ENCODE results near the gene PELI1.
"Not testable (repeated sequence)": the region's sequence is repeated elsewhere in the genome, so short reads cannot be mapped to it uniquely, and the experiment has no call there.

The PELI1 gene

DNA sequence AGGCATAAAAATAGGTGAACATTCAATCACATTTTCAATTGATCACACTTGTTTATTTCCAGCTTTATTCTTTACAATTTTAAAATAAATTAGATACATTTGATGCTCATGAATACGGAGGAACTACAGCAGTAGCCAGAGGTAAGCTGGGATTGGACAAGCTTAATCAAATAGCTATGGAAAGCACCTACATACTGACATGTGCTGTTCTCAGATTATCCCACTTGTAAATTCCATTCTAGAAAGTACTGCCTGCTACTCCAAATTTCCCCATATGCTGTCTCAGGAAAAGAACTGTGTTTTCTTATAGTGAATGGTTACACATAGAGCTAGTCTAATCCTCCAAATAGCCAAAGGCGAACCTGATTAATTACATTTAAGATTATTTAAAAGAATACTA is 24.2 kb downstream of the PELI1 start:
- no peak for DNase-seq

DNA sequence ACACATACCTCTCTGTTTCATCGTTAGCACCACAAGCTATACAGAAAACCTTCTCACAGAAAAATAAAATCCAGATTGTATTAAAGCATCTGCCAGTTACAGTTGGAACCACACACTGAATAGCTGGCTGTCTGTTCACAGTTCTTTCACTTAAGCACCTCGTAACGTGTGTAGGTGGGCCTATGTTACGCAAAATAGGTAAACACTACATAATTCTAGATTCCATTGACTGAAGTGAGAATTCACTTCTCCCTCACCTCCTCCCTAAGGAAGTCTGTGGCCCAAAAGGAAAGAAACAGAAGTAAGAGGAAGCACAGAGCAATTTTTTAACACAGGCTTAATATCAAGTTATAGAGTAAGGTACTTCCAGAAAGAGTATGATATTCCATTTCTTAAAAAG is 24.9 kb downstream of the PELI1 start:
- DNase-seq = no peak

DNA sequence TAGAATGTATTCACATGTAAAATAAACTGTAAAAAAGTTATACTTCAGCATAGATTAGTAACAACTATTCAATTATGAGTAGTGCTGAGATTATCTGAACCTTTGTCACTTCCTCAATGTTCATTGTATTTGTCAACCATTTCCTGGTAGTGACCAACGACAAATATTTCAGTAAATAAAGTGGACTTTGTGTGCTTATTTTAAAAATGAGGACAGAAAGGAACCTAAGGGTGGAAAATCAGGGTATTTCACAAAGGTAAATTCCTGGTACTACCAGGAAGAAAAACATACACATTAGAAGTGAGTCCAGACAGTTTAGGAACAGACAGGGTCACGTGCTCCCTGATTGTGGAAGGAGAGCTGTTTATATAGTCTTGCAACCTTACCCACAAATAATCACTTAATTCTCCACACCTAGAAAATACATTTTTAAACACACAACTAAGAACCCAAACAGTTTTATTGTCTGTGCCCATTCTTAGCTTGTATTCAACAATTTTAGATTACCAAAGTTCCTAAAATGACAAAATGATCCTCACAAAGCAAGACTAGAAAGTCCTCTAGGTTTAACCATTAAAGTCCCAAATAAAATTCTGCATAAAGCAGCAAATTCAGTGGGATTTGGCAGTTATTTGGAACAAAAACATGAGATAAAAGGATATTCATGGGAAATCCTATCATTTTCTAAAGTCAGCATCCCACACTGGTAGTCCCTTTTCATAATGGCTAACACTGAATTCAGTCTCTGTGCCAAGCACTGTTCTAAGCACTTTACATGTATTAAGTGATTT is 28.2 kb downstream of the PELI1 start:
- DNase-seq = no peak

DNA sequence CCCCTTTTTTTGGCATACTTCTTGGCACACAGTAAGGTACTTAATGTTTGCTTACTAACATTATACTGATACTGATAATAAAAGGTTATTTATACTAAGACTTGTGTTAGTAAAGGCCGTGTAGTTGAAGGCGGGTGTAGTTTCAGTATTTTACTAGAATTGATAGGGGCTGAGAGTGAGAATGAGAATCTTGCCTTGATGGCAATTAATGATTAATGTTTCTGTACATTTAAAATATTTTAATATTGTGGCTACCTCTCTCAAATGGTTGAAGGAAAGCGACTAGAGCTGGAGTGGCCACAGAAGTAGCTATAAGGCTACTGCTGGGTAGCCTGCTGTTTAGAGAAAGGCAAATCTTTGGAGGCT is 29.3 kb downstream of the PELI1 start:
- DNase-seq = no peak

DNA sequence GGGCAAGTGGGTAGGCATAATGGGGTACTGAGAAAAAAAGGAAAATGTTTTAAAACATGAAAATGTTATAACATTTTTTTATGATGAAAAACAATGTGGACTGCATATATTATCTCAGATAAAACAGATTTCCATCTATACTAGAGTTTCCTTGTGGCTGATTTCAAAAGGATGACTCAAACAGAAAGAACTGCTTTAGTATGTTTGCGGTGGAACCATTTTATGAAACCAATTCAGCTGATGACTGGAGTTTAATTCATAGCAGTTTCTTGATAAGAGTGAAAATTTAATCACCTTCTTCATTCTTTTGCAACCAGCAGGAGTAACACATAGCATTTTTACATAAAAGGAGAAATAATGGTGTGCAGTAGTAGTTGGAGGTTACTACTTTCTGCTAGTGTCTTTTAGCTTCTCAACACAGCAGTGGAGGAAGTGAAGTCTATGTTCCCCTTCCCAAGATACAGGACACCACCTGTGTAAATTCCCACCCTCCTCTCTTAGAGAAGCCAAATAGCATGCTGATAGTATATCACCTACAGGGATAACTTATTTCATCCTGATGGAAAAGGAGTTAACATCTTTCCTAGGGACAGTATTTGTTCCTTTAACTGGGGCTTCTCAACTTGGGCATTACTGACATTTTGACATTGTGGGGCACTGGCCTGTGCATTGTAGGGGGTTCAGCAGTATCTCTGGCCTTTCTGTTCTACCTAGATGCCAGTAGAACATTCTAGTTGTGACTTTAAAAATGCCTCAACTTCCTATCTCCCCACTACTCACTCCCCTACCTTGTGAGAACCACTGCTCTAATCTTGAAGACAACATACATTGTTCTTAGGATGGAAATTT is 29.9 kb downstream of the PELI1 start:
- no peak for DNase-seq

DNA sequence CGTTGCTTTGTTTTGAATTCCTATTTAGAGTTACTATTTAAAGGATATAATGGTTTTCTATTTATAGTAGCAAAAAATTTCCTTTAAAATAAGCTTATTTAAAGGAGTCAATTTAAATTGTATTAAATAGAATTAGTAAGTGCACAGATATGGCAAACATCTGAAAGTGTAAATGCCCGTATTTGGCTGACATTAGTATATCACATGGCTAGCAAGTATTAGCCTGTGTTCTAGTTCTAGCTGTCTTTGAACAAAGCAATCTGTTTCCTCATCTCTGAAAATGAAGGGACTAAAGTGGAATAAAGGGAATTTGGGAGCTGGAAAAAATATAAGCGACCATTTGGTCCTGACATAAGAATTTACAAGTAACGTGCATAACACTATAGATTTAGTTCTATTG is 32.2 kb downstream of the PELI1 start:
- DNase-seq = no peak

DNA sequence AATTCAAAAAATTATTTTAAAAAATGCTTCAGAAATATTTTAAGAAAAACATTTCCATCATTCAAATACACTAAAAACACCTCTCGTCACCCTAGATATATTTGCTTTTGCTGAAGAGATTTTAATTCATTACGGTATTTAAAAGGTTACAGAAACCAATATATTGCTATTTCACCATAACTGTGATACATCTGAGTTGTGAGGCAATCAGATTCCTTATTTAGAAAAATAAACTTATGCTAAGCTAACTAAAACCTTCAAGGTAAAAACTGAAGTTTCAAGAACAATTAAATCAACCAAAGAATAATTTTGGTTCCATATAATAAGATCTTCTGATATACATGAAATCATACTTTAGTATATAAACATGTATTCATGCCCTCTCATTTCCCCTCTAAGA is 32.8 kb downstream of the PELI1 start:
- no peak for DNase-seq

DNA sequence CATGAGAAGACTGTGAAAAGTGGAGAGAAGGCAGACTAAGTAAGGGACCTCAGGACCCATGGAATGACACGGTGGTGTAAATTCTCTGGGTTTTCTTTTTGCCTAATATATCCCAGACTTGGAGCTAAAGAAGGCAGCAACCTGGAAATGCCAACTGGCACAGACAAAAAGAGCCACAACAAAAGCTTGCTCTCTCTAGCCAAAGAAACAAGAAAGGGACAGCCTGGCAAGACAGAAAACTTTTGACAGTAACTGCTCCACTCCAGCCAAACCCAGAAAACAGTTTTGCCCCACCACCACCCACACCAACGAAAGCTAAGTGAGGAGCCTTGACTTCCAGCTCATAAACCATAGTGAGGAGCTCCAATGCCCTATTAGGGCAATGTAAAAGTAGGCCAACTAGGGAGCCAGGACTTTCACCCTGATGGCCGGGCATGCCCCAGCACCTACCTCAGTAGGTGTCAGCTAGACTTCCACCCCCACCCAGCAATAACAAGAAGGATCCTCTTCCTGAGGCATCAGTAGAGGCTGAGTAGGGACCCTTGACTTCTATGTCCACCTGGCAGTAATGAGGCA is 35.5 kb downstream of the PELI1 start:
- DNase-seq = no peak

DNA sequence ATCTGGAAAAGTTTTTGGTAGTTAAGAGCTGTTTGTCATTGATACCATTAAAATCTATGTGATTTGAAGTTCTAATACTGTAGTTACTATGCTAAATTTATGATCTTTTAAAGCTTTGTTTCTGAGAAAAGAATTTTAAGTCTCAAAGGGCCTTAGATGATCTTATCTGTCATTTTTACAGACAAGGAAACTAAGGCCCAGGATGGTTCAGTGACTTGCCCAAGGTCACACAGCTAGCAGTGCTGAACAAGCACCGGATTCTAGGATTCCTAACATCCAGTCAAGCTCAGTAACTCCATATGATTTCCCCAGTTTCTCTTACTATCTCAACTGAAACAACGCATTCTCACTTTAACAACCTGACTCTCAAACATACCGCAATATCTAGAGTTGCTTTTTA is 37.7 kb downstream of the PELI1 start:
- DNase-seq = no peak

DNA sequence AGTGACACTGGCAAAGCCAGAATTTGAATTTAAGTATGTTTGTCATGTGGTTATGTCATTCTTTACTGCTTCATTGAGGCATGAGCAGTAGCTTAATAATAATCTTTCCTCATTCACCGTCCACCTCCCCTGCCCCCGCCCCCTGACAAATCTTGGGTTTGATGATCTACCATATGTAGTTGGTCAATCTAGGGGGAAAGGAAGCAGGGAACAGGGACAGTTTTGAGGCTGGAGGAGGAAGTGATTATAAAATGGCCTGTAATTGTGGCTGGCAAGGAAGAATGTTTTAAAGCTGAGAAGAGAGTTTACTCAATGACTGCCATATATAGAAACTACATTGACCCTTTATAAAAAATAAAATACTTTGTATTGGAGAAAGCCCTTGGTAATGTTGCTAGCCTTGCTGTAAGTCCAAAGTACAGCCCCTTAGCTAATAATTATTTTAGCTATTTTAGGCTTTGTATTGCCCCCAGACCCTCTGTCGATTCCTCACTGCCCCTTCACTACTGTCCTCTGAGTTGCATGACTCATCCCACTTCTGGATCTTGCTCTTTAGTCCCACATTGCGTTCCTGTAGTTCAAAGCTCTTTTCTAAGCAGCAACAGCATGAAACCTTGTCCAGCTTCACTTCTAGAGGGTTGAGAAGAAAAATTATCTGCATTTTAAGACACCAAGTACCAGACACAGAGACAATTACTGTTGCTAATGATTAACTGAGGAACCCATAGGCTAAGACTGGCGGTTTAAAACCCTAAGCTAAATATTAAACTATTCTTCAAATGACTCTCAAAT is 38.4 kb downstream of the PELI1 start:
- DNase-seq = no peak

DNA sequence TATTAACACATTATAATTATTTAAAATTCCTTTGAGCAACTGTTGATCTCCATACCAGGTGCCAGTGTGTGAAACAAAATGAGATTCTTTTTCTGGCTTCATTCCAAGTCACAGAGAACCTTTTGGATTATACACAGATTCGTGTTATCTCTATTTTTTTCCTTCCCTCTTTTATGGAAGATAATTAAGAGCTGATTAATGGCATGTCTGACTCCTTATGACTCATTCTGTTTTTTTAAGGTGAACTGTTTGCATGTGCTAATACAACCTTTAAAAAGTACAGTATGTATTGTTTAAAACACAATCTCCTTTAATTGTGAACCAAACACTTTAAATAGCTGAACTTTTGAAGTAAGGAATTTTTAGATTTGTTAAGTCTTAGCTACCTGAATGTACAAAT is 39.3 kb downstream of the PELI1 start:
- no peak for DNase-seq

DNA sequence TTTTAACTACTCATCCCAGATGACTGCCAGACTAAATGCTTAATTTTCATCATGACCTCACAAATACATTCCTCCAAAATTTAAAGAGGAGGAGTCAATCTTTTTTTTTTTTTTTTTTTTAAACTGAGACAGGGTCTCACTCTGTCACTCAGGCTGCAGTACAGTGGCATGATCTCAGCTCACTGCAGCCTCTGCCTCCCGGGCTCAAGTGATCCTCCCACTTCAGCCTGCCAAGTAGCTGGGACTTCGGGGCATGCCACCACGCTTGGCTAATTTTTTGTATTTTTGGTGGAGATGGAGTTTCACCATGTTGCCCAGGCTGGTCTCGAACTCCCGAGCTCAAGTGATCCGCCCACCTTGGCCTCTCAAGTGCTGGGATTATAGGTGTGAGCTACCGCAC is 41.5 kb downstream of the PELI1 start:
- not testable (repeated sequence) for DNase-seq

DNA sequence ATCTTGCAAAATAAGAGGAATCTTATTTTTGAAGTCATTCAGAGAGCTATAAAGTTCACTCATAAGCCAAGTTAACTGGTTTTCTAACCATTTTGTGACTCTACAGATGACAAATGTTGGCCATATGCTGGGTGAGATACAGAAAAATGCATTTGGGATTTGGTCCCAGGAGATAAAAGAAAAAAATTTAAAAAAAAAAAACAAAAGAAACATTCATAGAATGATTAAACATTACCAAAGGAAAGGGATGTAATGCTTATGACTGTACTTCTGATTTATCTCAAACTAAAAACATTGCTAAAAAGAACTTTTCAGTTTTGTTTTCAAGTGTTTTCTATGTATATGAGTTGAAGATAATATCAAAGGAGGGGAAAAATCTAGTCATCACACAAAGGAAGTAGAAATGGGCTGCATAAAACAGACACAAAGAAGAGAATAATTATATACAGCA is 43.1 kb downstream of the PELI1 start:
- no peak for DNase-seq

DNA sequence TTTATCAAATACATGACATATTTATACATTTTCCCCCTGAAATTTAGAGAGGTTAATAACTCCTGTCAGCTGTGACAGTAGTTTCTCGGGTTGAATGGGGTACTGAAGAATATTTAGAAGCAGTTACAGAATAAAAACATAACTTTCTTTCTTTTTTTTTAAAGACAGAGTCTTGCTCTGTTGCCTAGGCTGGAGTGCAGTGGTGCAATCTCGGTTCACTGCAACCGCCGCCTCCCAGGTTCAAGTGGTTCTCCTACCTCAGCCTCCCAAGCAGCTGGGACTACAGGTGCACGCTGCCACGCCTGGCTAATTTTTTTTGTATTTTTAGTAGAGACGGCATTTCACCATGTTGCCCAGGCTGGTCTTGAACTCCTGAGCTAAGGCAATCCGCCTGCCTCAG is 43.6 kb downstream of the PELI1 start:
- DNase-seq = not testable (repeated sequence)

DNA sequence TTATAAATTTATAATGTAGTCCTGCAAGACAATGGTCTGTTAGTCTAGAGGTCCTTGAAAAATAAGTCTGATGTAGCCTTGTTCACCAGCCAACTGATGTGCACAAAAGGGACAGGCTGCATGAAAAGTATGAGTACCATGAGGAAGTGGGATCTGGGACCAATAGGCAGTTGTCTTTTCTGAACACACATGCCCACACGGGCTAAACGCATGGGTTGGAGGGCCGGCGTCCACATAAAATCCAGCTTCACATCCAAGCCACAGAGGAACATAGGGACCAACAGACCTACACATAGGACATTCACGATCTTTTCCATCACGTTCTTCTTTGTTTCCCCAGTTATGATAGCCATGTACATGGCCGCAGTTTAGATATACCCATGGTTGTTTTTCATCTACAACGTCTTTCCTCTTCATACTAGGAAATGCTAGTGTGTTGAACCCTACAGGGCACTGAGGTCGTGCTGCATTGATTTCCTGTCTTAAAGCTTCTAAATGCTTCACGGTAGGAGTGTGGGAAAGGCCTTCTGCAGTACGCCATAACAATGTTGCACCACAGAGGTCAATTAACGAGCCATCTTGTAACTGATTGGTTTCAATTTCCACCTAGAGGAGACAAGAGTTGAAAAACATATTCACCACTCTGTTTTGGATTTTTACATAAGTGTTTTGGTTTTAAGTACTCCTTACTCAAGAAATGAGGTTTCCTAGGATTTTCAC is 49.4 kb downstream of the PELI1 start:
- no peak for DNase-seq

DNA sequence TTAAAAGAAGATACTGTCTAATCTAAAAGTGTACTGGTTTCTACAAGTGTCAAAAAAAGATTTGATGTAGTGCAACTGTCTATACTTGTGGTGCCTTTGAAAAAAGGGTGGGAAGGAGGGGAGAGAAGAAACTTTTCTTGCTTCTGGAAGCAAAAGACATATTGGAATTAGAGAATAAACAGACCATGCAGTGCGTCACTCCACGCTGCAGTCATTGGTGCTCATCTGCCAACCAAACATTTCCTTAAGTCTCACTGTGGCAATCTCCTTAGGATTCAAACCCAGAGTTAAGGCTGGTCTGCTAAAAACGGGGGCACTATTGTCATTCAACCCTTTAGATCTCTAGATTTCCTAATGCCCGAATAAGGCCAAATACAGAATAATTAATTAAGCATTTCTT is 50.9 kb downstream of the PELI1 start:
- DNase-seq = no peak

DNA sequence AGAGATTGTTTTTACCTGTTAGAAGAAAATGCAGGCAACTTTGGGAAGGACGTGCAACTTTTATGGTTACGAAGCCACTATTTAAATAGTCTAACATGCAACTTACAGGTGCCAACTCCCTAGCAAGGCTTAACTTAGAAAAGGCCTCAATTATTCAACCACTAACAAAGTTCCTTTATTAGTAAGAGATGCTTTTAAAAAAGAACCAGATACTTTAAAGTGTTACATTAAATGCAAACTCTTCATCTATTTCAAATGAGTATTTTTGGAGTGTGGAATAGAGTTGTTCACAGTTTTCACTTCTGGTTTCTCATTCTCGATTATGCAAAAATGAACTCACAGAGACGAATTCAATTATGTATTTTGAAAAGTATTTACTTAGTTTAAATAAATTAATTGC is 51.7 kb downstream of the PELI1 start:
- DNase-seq = no peak

DNA sequence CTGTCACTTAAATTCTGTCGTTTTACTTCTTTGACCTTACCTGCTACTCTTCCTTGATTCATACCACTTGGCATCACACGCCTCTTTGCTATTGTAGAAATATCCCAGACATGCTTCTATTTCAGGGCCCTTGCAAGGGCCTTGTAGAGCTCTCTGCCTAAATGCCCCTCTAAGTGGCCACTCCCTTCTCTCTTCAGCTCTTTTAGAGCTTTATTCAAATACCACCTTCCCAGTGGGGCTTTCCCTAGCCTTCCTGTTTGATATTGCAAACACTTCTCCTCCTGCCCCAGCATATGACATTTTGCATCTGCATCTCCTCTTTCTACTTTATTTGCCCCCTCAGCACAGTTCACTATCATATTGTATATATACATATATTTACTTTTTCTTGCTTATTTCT is 54.0 kb downstream of the PELI1 start:
- DNase-seq = no peak

DNA sequence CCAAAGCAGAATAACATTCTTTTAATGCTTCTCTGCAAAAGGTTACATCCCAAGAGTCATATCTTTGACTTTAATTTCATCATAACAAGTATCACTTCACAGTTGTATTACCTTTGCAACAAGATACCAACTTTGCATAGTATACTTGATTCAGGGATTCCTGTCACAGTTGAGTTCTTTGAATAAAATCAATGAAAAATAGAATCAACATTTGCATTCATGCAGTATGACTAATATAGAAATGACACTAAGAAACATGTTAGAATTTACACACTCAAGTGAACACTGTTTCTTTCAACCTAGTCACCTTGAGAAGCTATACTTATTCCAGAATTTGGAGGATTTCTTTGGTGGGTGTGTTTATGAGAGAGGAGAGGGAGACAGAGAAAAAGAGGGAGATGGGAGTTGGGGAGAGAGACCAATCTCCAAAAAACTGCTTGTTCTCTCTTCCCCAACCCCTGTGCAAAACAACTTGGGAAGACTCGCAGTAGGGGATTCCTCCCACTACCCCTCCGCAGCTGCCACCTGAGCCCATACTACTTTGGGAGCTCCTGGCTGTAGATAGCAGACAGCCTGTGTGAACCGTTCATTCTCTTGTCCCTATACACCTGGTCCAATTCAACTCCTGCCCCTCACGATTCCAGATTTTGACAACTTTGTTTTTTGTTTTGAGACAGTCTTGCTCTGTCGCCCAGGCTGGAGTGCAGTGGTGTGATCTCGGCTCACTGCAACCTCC is 57.7 kb downstream of the PELI1 start:
- no peak for DNase-seq

DNA sequence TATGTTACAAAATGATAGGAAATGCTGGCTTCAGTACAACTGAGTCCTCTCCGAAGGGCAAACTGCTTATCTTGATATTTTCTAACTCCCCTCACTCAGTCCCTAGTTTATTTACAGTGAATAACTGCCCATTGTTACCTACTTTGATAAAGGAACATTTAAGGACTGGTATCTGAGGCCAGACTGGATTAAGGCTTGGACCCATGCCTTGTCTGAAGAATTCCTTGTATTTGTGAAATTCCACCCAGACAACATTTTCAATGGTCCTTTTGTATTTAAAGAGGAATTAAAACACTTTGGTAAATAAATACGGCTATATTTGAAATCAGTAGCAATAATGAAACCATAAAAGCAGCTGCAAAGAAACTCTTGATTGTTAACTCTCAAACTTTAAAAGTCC is 58.3 kb downstream of the PELI1 start:
- no peak for DNase-seq

DNA sequence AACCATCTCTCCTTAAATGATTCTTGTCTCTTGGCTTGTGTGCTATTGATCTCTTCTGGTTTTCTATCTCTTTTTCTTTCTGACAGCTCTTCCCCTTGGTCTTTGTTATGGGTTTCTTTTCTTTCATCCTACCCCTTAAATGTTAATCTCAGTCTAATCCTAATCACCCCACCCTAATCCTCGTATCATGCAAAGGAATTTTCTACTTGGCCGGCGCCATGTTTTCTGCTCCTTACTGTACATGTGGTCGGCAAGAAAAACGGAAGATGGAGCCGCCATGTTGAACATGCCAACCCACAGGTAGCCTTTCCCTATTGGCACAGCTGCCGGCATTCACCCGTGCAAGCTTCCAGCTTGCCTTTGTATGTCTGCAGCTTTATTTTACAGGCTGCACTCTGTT is 63.2 kb downstream of the PELI1 start:
- DNase-seq = no peak

DNA sequence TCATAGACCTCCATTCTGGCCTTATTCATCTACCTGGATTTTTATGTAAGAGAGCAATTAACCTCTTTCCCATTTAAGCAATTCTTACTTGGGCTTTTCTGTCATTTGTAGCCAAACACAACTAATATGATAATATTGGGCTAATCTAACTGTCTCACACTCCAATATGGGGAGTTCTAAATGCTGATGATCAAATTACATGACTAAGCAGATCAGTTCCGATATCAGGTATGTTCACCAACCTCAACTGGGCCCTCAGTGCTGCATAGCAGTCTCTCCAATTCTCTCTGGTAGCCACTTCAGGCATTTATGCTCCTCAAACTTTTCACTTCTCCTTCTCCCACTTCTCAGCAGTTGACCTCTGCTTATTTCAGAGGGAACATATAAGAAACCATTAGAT is 64.0 kb downstream of the PELI1 start:
- DNase-seq = no peak

All from CD4-positive, alpha-beta T cell treated with Interferon gamma for 1 hour (primary cell).